Activated naive CD4-positive, alpha-beta T cell treated with anti-CD3 and anti-CD28 coated beads for 36 hours (primary cell): ENCODE results near the gene HNRNPA3. TPM values are rescaled to one million over a fixed set of nuclear protein-coding genes. Genes with fewer than 3 reads are reported as not detected.

Experiments used
- CTCF ChIA-PET: fragments of 350-600 bp; sonication (Branson Sonifier 250); formaldehyde crosslinking; loops from one replicate; lab custom pipeline; 2021; ENCODE audit warnings: antibody characterized with exemption; lab: Charles Lee
- DNase-seq: peaks from one replicate; pipeline ENCODE4 v3.0.0-alpha.2; 2020
- H3K27ac Mint-ChIP-seq: one replicate; pipeline ENCODE4 v1.8.0; 2021; ENCODE audit warnings: mild to moderate bottlenecking, mixed read lengths
- H3K27me3 Mint-ChIP-seq: one replicate; pipeline ENCODE4 v1.8.0; 2021; ENCODE audit warnings: low read depth, mixed read lengths
- H3K36me3 Mint-ChIP-seq: one replicate; pipeline ENCODE4 v1.8.0; 2021; ENCODE audit warnings: low read depth, mixed read lengths
- H3K4me1 Mint-ChIP-seq: one replicate; pipeline ENCODE4 v1.8.0; 2021; ENCODE audit warnings: low read depth, mixed read lengths
- H3K4me3 Mint-ChIP-seq: one replicate; pipeline ENCODE4 v1.8.0; 2021; ENCODE audit warnings: mild to moderate bottlenecking, moderate library complexity, mixed read lengths
- H3K9me3 Mint-ChIP-seq: one replicate; pipeline ENCODE4 v1.8.0; 2021; ENCODE audit warnings: mixed read lengths
- intact Hi-C: fragments of 100-400 bp; cut with micrococcal nuclease; formaldehyde crosslinking; loops from one replicate; pipeline ENCODE4 v1.15.1; 2023
- microRNA-seq: library from miRNA; unstranded; fragments of <30 nt; microRNA quantifications from one replicate; pipeline ENCODE4 v1.2.0, GENCODE V29; 2022; ENCODE audit warnings: borderline microRNAs expressed, borderline replicate concordance
- total RNA-seq, 2 experiments: library from RNA; stranded (reverse); gene quantifications; one replicate each; pipeline ENCODE4 v1.2.3, GENCODE V29; 2021

The HNRNPA3 gene
- total RNA-seq, 2 experiments from 2014 or later, result 312 to 340 TPM

DNA sequence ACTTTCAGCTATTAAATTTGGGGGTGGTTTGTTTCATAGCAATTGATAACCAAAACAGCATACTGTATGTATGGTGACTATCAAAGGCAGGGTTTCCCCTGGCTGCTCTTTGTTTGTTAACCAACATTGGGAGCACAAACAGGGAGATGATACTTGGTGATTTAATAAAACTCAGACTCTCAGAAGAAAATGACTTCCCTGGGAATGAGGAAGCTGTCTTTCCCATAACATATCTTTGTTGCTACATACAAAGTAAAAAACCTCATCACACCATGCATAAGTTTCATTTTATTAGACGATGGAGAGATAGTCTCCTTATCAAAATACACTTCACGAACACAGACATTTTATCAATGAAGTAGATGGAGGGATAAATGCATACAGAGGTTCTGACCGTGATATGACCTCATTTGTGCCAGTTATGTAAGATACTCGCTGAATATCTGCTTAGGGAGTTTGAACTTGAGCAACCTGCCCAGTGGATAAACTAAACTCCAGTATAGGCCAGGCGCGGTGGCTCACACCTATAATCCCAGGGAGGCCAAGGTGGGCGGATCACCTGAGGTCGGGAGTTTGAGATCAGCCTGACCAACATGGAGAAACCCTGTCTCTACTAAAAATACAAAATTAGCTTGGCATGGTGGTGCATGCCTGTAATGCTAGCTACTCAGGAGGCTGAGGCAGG is 55.7 kb downstream of the HNRNPA3 start:
- CTCF ChIA-PET, result interaction anchor here (0.8 to 0.9 kb wide), 2 partner anchors 35 to 104 kb away, joined by 4 to 5 read pairs; no protein-coding TSS in a partner anchor
- no peak overlapping the region for H3K4me3 Mint-ChIP-seq
- intact Hi-C loops, result no loop called here

GRCh38 chr2:177268901-177269300 is 56.3 kb downstream of the HNRNPA3 start:
- no peak for DNase-seq
- no peaks in the 10 kb centered on the region for H3K27me3 Mint-ChIP-seq
- H3K36me3 Mint-ChIP-seq, result no peaks in the 10 kb centered on the region
- no peak overlapping the region for H3K4me3 Mint-ChIP-seq
- H3K9me3 Mint-ChIP-seq, result no peaks in the 10 kb centered on the region
- peaks cover 42% of the 10 kb centered on the region for H3K4me1 Mint-ChIP-seq
- intact Hi-C loops, result no loop called here
- no peak overlapping the region for H3K27ac Mint-ChIP-seq
- CTCF ChIA-PET, result interaction anchor here (0.8 kb wide), 1 partner anchor 104 kb away, joined by 4 read pairs; no protein-coding TSS in a partner anchor

More for the DNA sequence above, 55.7 kb downstream of the HNRNPA3 start:
- DNase-seq, result no peak
- H3K9me3 Mint-ChIP-seq, result no peaks in the 10 kb centered on the region
- H3K27ac Mint-ChIP-seq, result no peak overlapping the region
- H3K27me3 Mint-ChIP-seq, result no peaks in the 10 kb centered on the region
- H3K4me1 Mint-ChIP-seq, result peaks cover 40% of the 10 kb centered on the region
- H3K36me3 Mint-ChIP-seq, result peaks cover under 1% of the 10 kb centered on the region

DNA sequence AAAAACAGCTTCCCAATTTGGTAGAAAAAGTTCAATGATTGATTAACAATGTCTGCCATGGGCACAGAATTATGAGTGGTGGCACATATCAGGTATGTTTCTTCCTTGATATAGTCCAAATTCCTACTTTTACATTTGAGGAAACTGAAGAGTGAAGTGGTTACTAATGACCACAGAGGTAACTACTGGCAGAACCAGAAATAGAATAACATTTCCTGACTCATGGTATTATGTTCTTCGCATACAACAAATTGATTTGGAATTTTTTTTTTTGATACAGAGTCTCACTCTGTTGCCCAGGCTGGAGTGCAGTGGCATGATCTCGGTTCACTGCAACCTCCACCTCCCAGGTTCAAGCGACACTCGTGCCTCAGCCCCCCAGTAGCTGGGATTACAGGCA is 57.9 kb downstream of the HNRNPA3 start:
- H3K9me3 Mint-ChIP-seq, result no peaks in the 10 kb centered on the region
- H3K27ac Mint-ChIP-seq, result no peak overlapping the region

DNA sequence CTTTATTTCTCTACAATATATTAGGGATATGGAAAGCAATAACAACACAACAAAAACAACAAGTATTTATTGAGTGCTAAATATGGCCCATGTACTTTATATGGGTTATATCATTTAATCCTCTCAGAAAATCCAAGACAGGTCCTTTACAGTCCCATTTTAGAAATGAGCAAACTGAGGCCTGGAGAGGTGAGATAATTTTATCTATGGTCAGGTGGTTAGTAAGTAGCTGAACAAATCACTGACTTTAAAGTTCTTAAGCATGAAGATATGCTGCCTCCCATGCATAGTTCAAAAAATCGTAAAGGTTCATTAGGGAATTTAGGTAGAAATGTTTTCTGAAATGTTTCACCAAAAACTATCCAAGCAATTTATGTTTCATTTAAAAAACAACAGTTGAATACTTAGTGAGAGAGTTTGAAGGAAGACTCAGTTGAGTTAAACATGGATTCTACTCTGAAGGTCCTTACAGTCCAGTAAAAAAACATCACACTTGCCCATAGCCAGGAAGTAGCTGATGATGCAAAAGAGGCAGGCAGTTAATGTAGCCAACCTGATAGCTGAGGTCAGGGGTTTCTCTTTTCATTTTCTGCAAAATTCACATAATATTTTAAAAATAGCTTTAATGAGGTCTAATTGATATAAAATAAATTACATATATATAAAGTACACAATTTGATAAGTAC is 59.5 kb downstream of the HNRNPA3 start:
- CTCF ChIA-PET, result interaction anchor here (0.7 to 3.2 kb wide), 6 partner anchors 9 to 107 kb away, joined by 3 to 12 read pairs (median 5); no protein-coding TSS in a partner anchor
- Mint-ChIP-seq H3K4me3 (no peak overlapping the region), H3K27me3 (no peaks in the 10 kb centered on the region), H3K9me3 (no peaks in the 10 kb centered on the region), H3K36me3 (no peaks in the 10 kb centered on the region), H3K4me1 (peaks cover 29% of the 10 kb centered on the region), H3K27ac (peak overlapping the region; percentile 13)
- intact Hi-C loops, result no loop called here
- no peak for DNase-seq

More for the DNA sequence above, 57.9 kb downstream of the HNRNPA3 start:
- Mint-ChIP-seq H3K4me1 (peaks cover 42% of the 10 kb centered on the region), H3K27me3 (no peaks in the 10 kb centered on the region), H3K4me3 (no peak overlapping the region), H3K36me3 (no peaks in the 10 kb centered on the region)
- CTCF ChIA-PET, result interaction anchor here (0.6 kb wide), 1 partner anchor 70 kb away, joined by 3 read pairs; no protein-coding TSS in a partner anchor
- DNase-seq, result no peak
- intact Hi-C loops, result no loop called here

DNA sequence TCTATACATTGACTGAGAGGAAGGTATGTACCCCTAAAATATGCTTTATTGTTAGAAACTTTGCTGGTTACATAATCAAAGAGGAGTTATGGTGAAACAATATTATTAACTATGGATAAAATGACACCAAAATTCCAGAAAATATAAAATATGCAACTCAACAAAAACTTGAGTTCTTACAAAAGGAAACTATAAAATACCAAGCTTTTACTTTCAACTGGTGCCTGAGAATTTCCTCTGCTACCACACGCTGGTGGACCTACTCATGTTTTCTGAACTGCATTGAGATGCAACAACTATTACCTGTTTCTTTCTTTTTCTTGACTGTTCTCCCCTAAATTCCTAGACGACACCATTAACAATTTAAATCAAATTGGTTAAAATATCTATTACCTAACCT is 60.2 kb downstream of the HNRNPA3 start:
- intact Hi-C loops, result no loop called here
- DNase-seq, result no peak
- Mint-ChIP-seq H3K27me3 (no peaks in the 10 kb centered on the region), H3K36me3 (no peaks in the 10 kb centered on the region), H3K4me1 (peaks cover 24% of the 10 kb centered on the region), H3K27ac (no peak overlapping the region), H3K9me3 (no peaks in the 10 kb centered on the region), H3K4me3 (no peak overlapping the region)
- CTCF ChIA-PET, result interaction anchor here (0.7 to 3.2 kb wide), 8 partner anchors 8 to 108 kb away, joined by 3 to 12 read pairs (median 4); partner anchors contain the start of gene NFE2L2

DNA sequence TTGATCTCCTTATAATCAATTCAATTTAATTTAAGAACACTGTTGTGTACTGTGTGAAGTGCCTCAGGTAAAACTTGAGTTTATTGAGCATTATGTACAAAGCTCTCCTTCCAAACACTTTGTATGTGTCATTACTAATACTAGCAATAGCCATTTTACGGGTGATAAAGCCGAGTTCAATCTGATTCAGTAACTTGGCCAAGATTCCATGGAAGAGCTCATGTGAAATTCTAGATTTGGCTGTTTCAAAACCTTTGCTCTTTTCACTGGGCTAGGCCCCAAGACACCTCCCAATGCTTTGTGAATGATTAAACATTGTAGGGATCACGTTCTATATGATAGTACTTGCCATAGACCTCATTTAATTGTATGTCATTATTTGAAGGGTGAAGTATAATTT is 60.8 kb downstream of the HNRNPA3 start:
- no peak for DNase-seq

More for the DNA sequence above, 60.8 kb downstream of the HNRNPA3 start:
- intact Hi-C loops, result no loop called here
- no peak overlapping the region for H3K27ac Mint-ChIP-seq
- no peaks in the 10 kb centered on the region for H3K9me3 Mint-ChIP-seq
- H3K36me3 Mint-ChIP-seq, result no peaks in the 10 kb centered on the region
- H3K4me3 Mint-ChIP-seq, result no peak overlapping the region
- peaks cover 23% of the 10 kb centered on the region for H3K4me1 Mint-ChIP-seq
- CTCF ChIA-PET, result interaction anchor here (1.0 to 3.2 kb wide), 6 partner anchors 8 to 108 kb away, joined by 3 to 12 read pairs (median 6); partner anchors contain the start of gene NFE2L2
- H3K27me3 Mint-ChIP-seq, result no peaks in the 10 kb centered on the region

Small RNA genes within 50 kb of the gene (microRNA-seq; reads per million reads assigned to microRNA genes)
- gene MIR3128, result not detected

Other genes starting within 250 kb of the HNRNPA3 start
- gene NFE2L2, start 51.9 kb downstream of the HNRNPA3 start, total RNA-seq, result 10 to 100 TPM; 63.8 to 66.9 TPM
- gene AGPS, start 180.0 kb downstream of the HNRNPA3 start, total RNA-seq, result 10 to 100 TPM; 50.7 to 51.8 TPM